ENCODE results near the gene SPNS2. TPM values are rescaled to one million over a fixed set of nuclear protein-coding genes. Genes with fewer than 3 reads are reported as not detected.

The SPNS2 gene
- total and polyA plus RNA-seq, 2 of the 8 experiments (the other 6 are each of a cell fraction or from before 2014, with no cell fraction given) = 1.2 to 1.5 TPM

GRCh38 chr17:4584101-4584916 lies 85.6 kb downstream of the SPNS2 start, which contains the start of gene SMTNL2:
Gene SMTNL2, plus strand, starts transcription at chr17:4584529. Its CDS starts 77 bp downstream, at chr17:4584606.
- no peaks in the 10 kb centered on the region for H3K79me2 ChIP-seq (ENCODE audit: control insufficient read depth in 1 of 2, insufficient read depth in 2 of 2, low read length in 2 of 2)
- H4K8ac ChIP-seq (ENCODE audit: extremely low read depth, insufficient read depth, low read length) = peak within 1 kb of the TSS; percentile 76
- peaks cover 8 to 45% (median 38%) of the 10 kb centered on the region in 4 experiments for H3K27me3 ChIP-seq (replicated peaks in 1 of 4; ENCODE audit: control insufficient read depth in 3 of 4, extremely low read depth in 1 of 4, insufficient read depth in 3 of 4, low read length in 3 of 4)
- no peak within 1 kb of the TSS for H3K9ac ChIP-seq (replicated peaks in 1 of 4; ENCODE audit: extremely low read depth in 1 of 4, low read depth in 3 of 4, low read length in 3 of 4)
- H2AFZ ChIP-seq (ENCODE audit: low read length) = peak within 1 kb of the TSS; percentile 2; the same call in 1 of the 2 replicates
- H3K23me2 ChIP-seq (ENCODE audit: low read depth, low read length) = peaks cover 10% of the 10 kb centered on the region; the same call in 1 of the 2 replicates
- H3K4me1 ChIP-seq (replicated peaks in 1 of 4; ENCODE audit: control insufficient read depth in 3 of 4, insufficient read depth in 4 of 4, low read length in 3 of 4) = peaks cover 0 to 22% (median 13%) of the 10 kb centered on the region in 4 experiments; a peak in 6 of 7 replicates
- peak within 1 kb of the TSS; percentile 45 to 69 (median 58) for H3K4me3 ChIP-seq (ENCODE audit: extremely low read depth in 1 of 4, insufficient read depth in 2 of 4, low read depth in 3 of 4, low read length in 4 of 4)
- no peak within 1 kb of the TSS for H2BK12ac ChIP-seq (ENCODE audit: low read depth, low read length)
- peak within 1 kb of the TSS; percentile 75 to 88 for H3K4me2 ChIP-seq (ENCODE audit: insufficient read depth in 1 of 2, low read depth in 2 of 2, low read length in 2 of 2)
- no peak within 1 kb of the TSS for H3K23ac ChIP-seq (ENCODE audit: insufficient read length)
- FAIRE-seq = no peak
- H4K91ac ChIP-seq (replicated peaks; ENCODE audit: insufficient read length, low read length) = no peak within 1 kb of the TSS
- H3K56ac ChIP-seq (replicated peaks; ENCODE audit: insufficient read length, low read depth, low read length) = no peak within 1 kb of the TSS
- peaks cover 0 to 1% of the 10 kb centered on the region in 2 experiments for H4K20me1 ChIP-seq (replicated peaks in 1 of 2; ENCODE audit: control insufficient read depth in 1 of 2, insufficient read depth in 2 of 2, low read length in 2 of 2)
- H3K14ac ChIP-seq (ENCODE audit: insufficient read length) = no peak within 1 kb of the TSS
- DNase-seq (ENCODE audit: low read depth in 1 of 2, low spot score in 2 of 2) = peak in 1 of 2 experiments; percentile 76
- H3K9me3 ChIP-seq (ENCODE audit: insufficient read depth in 2 of 2, low read depth in 1 of 2, low read length in 1 of 2) = no peaks in the 10 kb centered on the region
- H2BK5ac ChIP-seq (ENCODE audit: low read depth, low read length) = no peak within 1 kb of the TSS
- no peaks in the 10 kb centered on the region for H3K36me3 ChIP-seq (ENCODE audit: control insufficient read depth in 2 of 4, insufficient read depth in 4 of 4, low read length in 3 of 4)
- no peak within 1 kb of the TSS for H2BK20ac ChIP-seq (ENCODE audit: low read length)
- H2AK5ac ChIP-seq (ENCODE audit: low read depth, low read length) = no peak within 1 kb of the TSS
- H2BK120ac ChIP-seq (replicated peaks; ENCODE audit: low read depth, low read length) = no peak within 1 kb of the TSS
- no peaks in the 10 kb centered on the region for H3K79me1 ChIP-seq (ENCODE audit: low read depth, low read length)
- H4K5ac ChIP-seq (ENCODE audit: insufficient read length, low read depth, low read length) = no peak within 1 kb of the TSS
- ChIA-PET POLR2A (ENCODE audit: partially characterized antibody) (interaction anchor here (1.2 to 2.0 kb wide), 6 partner anchors 9 to 52 kb away, joined by 3 to 7 read pairs (median 4); no protein-coding TSS in a partner anchor), CTCF (ENCODE audit: partially characterized antibody) (interaction anchor here (0.6 to 8.8 kb wide), 10 partner anchors 11 to 215 kb away, joined by 3 to 114 read pairs (median 4); partner anchors contain the start of gene PELP1)
- H2BK15ac ChIP-seq (ENCODE audit: low read length) = no peak within 1 kb of the TSS
- peak within 1 kb of the TSS; percentile 48 for H3K18ac ChIP-seq (ENCODE audit: extremely low read depth, low read length)
- no peak within 1 kb of the TSS for H3K27ac ChIP-seq (ENCODE audit: low read depth, low read length)
- no peak within 1 kb of the TSS for H3K4ac ChIP-seq (replicated peaks; ENCODE audit: insufficient read length, low read depth, low read length)
- 3% methylated on average over 52 of the region's 100 CpGs; no CpG with 5 or more reads in 1 of the 2 experiments for WGBS, 2 experiments (ENCODE audit: extremely low coverage in 1 of 2, insufficient coverage in 1 of 2, insufficient read length in 1 of 2, insufficient replicate concordance in 2 of 2, low coverage in 1 of 2, low lambda C conversion rate in 2 of 2, missing lambda C conversion rate in 1 of 2)
- no peak for TF ChIP-seq RFX5 (IDR thresholded peaks at IDR 0.05; ENCODE audit: borderline replicate concordance, low read depth, low read length)
- no peak for TF ChIP-seq TAF7 (optimal IDR thresholded peaks at IDR 0.05; ENCODE audit: borderline replicate concordance, low read depth, low read length)
- TF ChIP-seq PHF8 (conservative IDR thresholded peaks at IDR 0.05; ENCODE audit: low read depth, low read length) = no peak
- no peak for TF ChIP-seq BACH1 (IDR thresholded peaks at IDR 0.05; ENCODE audit: low read length)
- TF ChIP-seq BCL11A (IDR thresholded peaks at IDR 0.05; ENCODE audit: low read depth in 2 of 2, low read length in 2 of 2) = no peak
- no peak for TF ChIP-seq EGR1 (IDR thresholded peaks at IDR 0.05; ENCODE audit: borderline replicate concordance, low read depth, low read length)
- TF ChIP-seq NRF1 (IDR thresholded peaks at IDR 0.05; ENCODE audit: low read depth, low read length) = no peak
- no peak for TF ChIP-seq POLR2AphosphoS5 (IDR thresholded peaks at IDR 0.05; ENCODE audit: low read depth, low read length)
- TF ChIP-seq, protein P1, sequence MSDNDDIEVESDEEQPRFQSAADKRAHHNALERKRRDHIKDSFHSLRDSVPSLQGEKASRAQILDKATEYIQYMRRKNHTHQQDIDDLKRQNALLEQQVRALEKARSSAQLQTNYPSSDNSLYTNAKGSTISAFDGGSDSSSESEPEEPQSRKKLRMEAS (IDR thresholded peaks at IDR 0.05) = peak; percentile 9; the same call in 1 of the 2 replicates
- TF ChIP-seq SP2 (IDR thresholded peaks at IDR 0.05; ENCODE audit: low read length) = no peak
- TF ChIP-seq, protein P2, sequence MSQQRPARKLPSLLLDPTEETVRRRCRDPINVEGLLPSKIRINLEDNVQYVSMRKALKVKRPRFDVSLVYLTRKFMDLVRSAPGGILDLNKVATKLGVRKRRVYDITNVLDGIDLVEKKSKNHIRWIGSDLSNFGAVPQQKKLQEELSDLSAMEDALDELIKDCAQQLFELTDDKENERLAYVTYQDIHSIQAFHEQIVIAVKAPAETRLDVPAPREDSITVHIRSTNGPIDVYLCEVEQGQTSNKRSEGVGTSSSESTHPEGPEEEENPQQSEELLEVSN (IDR thresholded peaks at IDR 0.05) = no peak; the same call in 1 of the 2 replicates
